IMR-90 (cell line): ENCODE results near the gene ALDOC.

Source experiments
- BHLHE40 ChIP-seq: fragments of 150-350 bp; IDR thresholded peaks from 2 replicates; pipeline ENCODE4 v1.6.1; 2016; ENCODE audit warnings: mild to moderate bottlenecking, low read depth, low read length
- CTCF ChIP-seq: conservative IDR thresholded peaks from 2 replicates; pipeline ENCODE4 v1.5.1; 2012; ENCODE audit warnings: mild to moderate bottlenecking, low read depth, low read length, improper control_type of control experiment
- FOS ChIP-seq: fragments of 150-350 bp; IDR thresholded peaks from 2 replicates; pipeline ENCODE4 v1.6.1; 2016; ENCODE audit warnings: low read depth, low read length
- MAFK ChIP-seq: IDR thresholded peaks from 2 replicates; pipeline ENCODE4 v1.6.1; 2012; ENCODE audit warnings: low read depth, low read length, improper control_type of control experiment
- MAZ ChIP-seq: IDR thresholded peaks from 2 replicates; pipeline ENCODE4 v1.6.1; 2012; ENCODE audit warnings: low read depth, mild to moderate bottlenecking, low read length, improper control_type of control experiment, moderate library complexity, borderline replicate concordance
- MXI1 ChIP-seq: IDR thresholded peaks from 2 replicates; pipeline ENCODE4 v1.6.1; 2012; ENCODE audit warnings: low read depth, mild to moderate bottlenecking, low read length, moderate library complexity, borderline replicate concordance
- POLR2A ChIP-seq: IDR thresholded peaks from 2 replicates; pipeline ENCODE4 v1.6.1; 2012; ENCODE audit warnings: mild to moderate bottlenecking, low read depth, low read length
- RAD21 ChIP-seq: IDR thresholded peaks from 2 replicates; pipeline ENCODE4 v1.6.1; 2012; ENCODE audit warnings: low read length, improper control_type of control experiment

GRCh38 chr17:28573521-28573920 is 3.2 kb downstream of the ALDOC start:
- TF ChIP-seq CTCF: no peak
- no peak for TF ChIP-seq RAD21
- no peak for TF ChIP-seq POLR2A
- no peak for TF ChIP-seq BHLHE40
- no peak for TF ChIP-seq MXI1
- no peak for TF ChIP-seq FOS
- no peak for TF ChIP-seq MAZ
- no peak for TF ChIP-seq MAFK
